Measurements from ENCODE around the gene KRTCAP3. TPM values are rescaled to one million over a fixed set of nuclear protein-coding genes. Genes with fewer than 3 reads are reported as not detected.

KRTCAP3 gene
- total RNA-seq, 1 experiment from 2014 or later = 49.9 TPM

GRCh38 chr2:27441226-27441926, 805 bp upstream of the KRTCAP3 start:
- no peaks in the 10 kb centered on the region for H3K4me1 ChIP-seq (ENCODE audit: insufficient read depth, low read length)
- H3T11ph ChIP-seq (ENCODE audit: low read length) = no peak overlapping the region
- H4K91ac ChIP-seq (ENCODE audit: insufficient read length, low read depth, low read length) = no peak overlapping the region
- no peak overlapping the region for H2BK5ac ChIP-seq (ENCODE audit: insufficient read length, low read length)
- WGBS (ENCODE audit: extremely low coverage, insufficient read length, low lambda C conversion rate) = no CpG with 5 or more reads among the region's 10 CpGs
- H2BK20ac ChIP-seq (ENCODE audit: low read depth, low read length, poor library complexity, severe bottlenecking) = no peak overlapping the region
- Mint-ChIP-seq H3K4me1 (peaks cover 13 to 18% of the 10 kb centered on the region in 2 experiments), H3K27ac (peak overlapping the region; percentile 76 to 90 (median 85); a peak in 6 of 7 replicates), H3K4me3 (peak overlapping the region in 1 of 2 experiments; percentile 68; a peak in 2 of 5 replicates), H3K36me3 (ENCODE audit: insufficient read depth in 1 of 3, low read depth in 3 of 3) (peaks cover 32 to 72% (median 65%) of the 10 kb centered on the region in 3 experiments), H3K27me3 (ENCODE audit: low read depth) (no peaks in the 10 kb centered on the region; the same call in 1 of the 2 replicates), H3K9me3 (no peaks in the 10 kb centered on the region)
- peaks cover 8% of the 10 kb centered on the region for H3K23me2 ChIP-seq (ENCODE audit: insufficient read length, low read depth, low read length, poor library complexity, severe bottlenecking)
- H2BK12ac ChIP-seq (ENCODE audit: insufficient read length, low read depth, low read length) = no peak overlapping the region
- no peak overlapping the region for H2AFZ ChIP-seq (ENCODE audit: low read length)
- DNase-seq = no peak
- H3K27me3 ChIP-seq (ENCODE audit: insufficient read depth, low read length) = no peaks in the 10 kb centered on the region
- no peak for TF ChIP-seq CTCF (conservative IDR thresholded peaks at IDR 0.05)
- no peak overlapping the region for H4K5ac ChIP-seq (ENCODE audit: insufficient read length, low read depth, low read length)
- H3K79me2 ChIP-seq (ENCODE audit: insufficient read depth, low read length) = no peaks in the 10 kb centered on the region
- no peak overlapping the region for H2BK120ac ChIP-seq (ENCODE audit: low read depth, low read length, poor library complexity, severe bottlenecking)
- H3K56ac ChIP-seq (ENCODE audit: insufficient read length, low read depth, low read length) = no peak overlapping the region
- no peak overlapping the region for H4K8ac ChIP-seq (replicated peaks; ENCODE audit: insufficient read length, low read depth, low read length)
- no peak overlapping the region for H3K4ac ChIP-seq (ENCODE audit: low read depth, low read length)
- no peak overlapping the region for H2AK5ac ChIP-seq (ENCODE audit: insufficient read length, low read length)
- no peak overlapping the region for H3K14ac ChIP-seq (ENCODE audit: insufficient read depth, low read length)
- H4K20me1 ChIP-seq (ENCODE audit: control insufficient read depth, insufficient read depth, insufficient read length) = no peaks in the 10 kb centered on the region
- H3K23ac ChIP-seq (ENCODE audit: insufficient read length, low read depth, low read length) = no peak overlapping the region
- no peak overlapping the region for H3K27ac ChIP-seq (ENCODE audit: insufficient read length, low read depth, low read length)
- no peak overlapping the region for H3K9ac ChIP-seq (ENCODE audit: extremely low read depth, insufficient read length, low read length)
- H3K4me2 ChIP-seq (ENCODE audit: insufficient read depth, insufficient read length, low read length) = no peak overlapping the region
- H3K9me3 ChIP-seq (ENCODE audit: control insufficient read depth, low read depth, low read length) = no peaks in the 10 kb centered on the region
- H3K79me1 ChIP-seq (ENCODE audit: insufficient read depth, low read depth, low read length, poor library complexity, severe bottlenecking) = no peaks in the 10 kb centered on the region
- no peak overlapping the region for H2BK15ac ChIP-seq (ENCODE audit: low read depth, low read length)
- H3K18ac ChIP-seq (ENCODE audit: insufficient read length, low read depth, low read length) = no peak overlapping the region
